CD4-positive, alpha-beta T cell treated with Interleukin-17A for 1 hour (primary cell): ENCODE measurements around the gene VWF.
"Not testable (repeated sequence)": the region's sequence is repeated elsewhere in the genome, so short reads cannot be mapped to it uniquely, and the experiment has no call there.

Experiments
- DNase-seq: peaks from one replicate; pipeline ENCODE4 v3.0.0-alpha.2; 2020

The VWF gene

GRCh38 chr12:6029401-6029800 is 95.1 kb downstream of the VWF start:
- no peak for DNase-seq

GRCh38 chr12:6026998-6027397 is 97.5 kb downstream of the VWF start:
- DNase-seq: no peak

GRCh38 chr12:6025703-6026298 is 98.7 kb downstream of the VWF start:
- DNase-seq: not testable (repeated sequence)

GRCh38 chr12:6024066-6024465 is 100.4 kb downstream of the VWF start:
- DNase-seq: not testable (repeated sequence)

GRCh38 chr12:6020930-6021329 is 103.5 kb downstream of the VWF start:
- DNase-seq: no peak

GRCh38 chr12:6020511-6020910 is 104.0 kb downstream of the VWF start:
- not testable (repeated sequence) for DNase-seq

GRCh38 chr12:6019256-6019655 is 105.2 kb downstream of the VWF start:
- DNase-seq: not testable (repeated sequence)

- DNase-seq: no peak
These were observed 106.2 kb downstream of the VWF start for GRCh38 chr12:6018265-6018664.

GRCh38 chr12:6016756-6017155 is 107.7 kb downstream of the VWF start:
- no peak for DNase-seq

GRCh38 chr12:6016004-6016403 is 108.5 kb downstream of the VWF start:
- DNase-seq: not testable (repeated sequence)

- not testable (repeated sequence) for DNase-seq
These were observed 109.2 kb downstream of the VWF start for GRCh38 chr12:6015271-6015670.

GRCh38 chr12:6010631-6011350 is 113.7 kb downstream of the VWF start:
- not testable (repeated sequence) for DNase-seq

GRCh38 chr12:5997260-5997659 is 127.2 kb downstream of the VWF start:
- no peak for DNase-seq

- DNase-seq: no peak
These were observed 128.0 kb downstream of the VWF start for GRCh38 chr12:5996459-5996858.

- DNase-seq: no peak
These were observed 134.8 kb downstream of the VWF start for GRCh38 chr12:5989621-5990020.

GRCh38 chr12:5988659-5989116 is 135.8 kb downstream of the VWF start:
- peak; percentile 62 for DNase-seq

GRCh38 chr12:5988088-5988487 is 136.4 kb downstream of the VWF start:
- no peak for DNase-seq

GRCh38 chr12:5987573-5987972 is 136.9 kb downstream of the VWF start:
- no peak for DNase-seq

GRCh38 chr12:5985471-5985870 is 139.0 kb downstream of the VWF start:
- DNase-seq: no peak

- DNase-seq: no peak
These were observed 139.6 kb downstream of the VWF start for GRCh38 chr12:5984873-5985272.

- DNase-seq: no peak
These were observed 142.4 kb downstream of the VWF start for GRCh38 chr12:5982106-5982505.

- DNase-seq: no peak
These were observed 146.9 kb downstream of the VWF start for GRCh38 chr12:5977556-5977955.

- no peak for DNase-seq
These were observed 147.8 kb downstream of the VWF start for GRCh38 chr12:5976711-5977110.

GRCh38 chr12:5976196-5976595 is 148.3 kb downstream of the VWF start:
- DNase-seq: no peak
